ENCODE measurements around the gene PARVA.
"Not testable (repeated sequence)": the region's sequence is repeated elsewhere in the genome, so short reads cannot be mapped to it uniquely, and the experiment has no call there.

The PARVA gene

GRCh38 chr11:12518606-12519385 is 141.4 kb downstream of the PARVA start:
- no peak overlapping the region for H3K4me3 ChIP-seq (ENCODE audit: low read depth, low read length)
- H3K36me3 ChIP-seq (ENCODE audit: control insufficient read depth, insufficient read depth, low read length): no peaks in the 10 kb centered on the region
- no peak overlapping the region for H3K9ac ChIP-seq (ENCODE audit: low read depth, low read length)
- H3K9me3 ChIP-seq (ENCODE audit: control insufficient read depth, insufficient read depth, low read length): no peaks in the 10 kb centered on the region
- H3K27ac ChIP-seq (ENCODE audit: low read depth, low read length): no peak overlapping the region
- no peaks in the 10 kb centered on the region for H3K27me3 ChIP-seq (ENCODE audit: control insufficient read depth, insufficient read depth, low read length)
- H3K4me1 ChIP-seq (ENCODE audit: control insufficient read depth, insufficient read depth, low read length): no peaks in the 10 kb centered on the region

GRCh38 chr11:12520054-12520453 is 142.7 kb downstream of the PARVA start:
- no peaks in the 10 kb centered on the region for H3K9me3 ChIP-seq (ENCODE audit: control insufficient read depth, insufficient read depth, low read length)
- H3K27me3 ChIP-seq (ENCODE audit: control insufficient read depth, insufficient read depth, low read length): no peaks in the 10 kb centered on the region
- H3K9ac ChIP-seq (ENCODE audit: low read depth, low read length): no peak overlapping the region
- H3K27ac ChIP-seq (ENCODE audit: low read depth, low read length): no peak overlapping the region
- H3K36me3 ChIP-seq (ENCODE audit: control insufficient read depth, insufficient read depth, low read length): no peaks in the 10 kb centered on the region
- H3K4me1 ChIP-seq (ENCODE audit: control insufficient read depth, insufficient read depth, low read length): no peaks in the 10 kb centered on the region
- H3K4me3 ChIP-seq (ENCODE audit: low read depth, low read length): no peak overlapping the region

- not testable (repeated sequence) for H3K36me3 ChIP-seq (ENCODE audit: control insufficient read depth, insufficient read depth, low read length); H3K9ac ChIP-seq (ENCODE audit: low read depth, low read length); H3K27ac ChIP-seq (ENCODE audit: low read depth, low read length); H3K27me3 ChIP-seq (ENCODE audit: control insufficient read depth, insufficient read depth, low read length); H3K4me3 ChIP-seq (ENCODE audit: low read depth, low read length); H3K9me3 ChIP-seq (ENCODE audit: control insufficient read depth, insufficient read depth, low read length); H3K4me1 ChIP-seq (ENCODE audit: control insufficient read depth, insufficient read depth, low read length)
Measured at GRCh38 chr11:12520576-12520975, 143.2 kb downstream of the PARVA start.

GRCh38 chr11:12523180-12523924 is 146.0 kb downstream of the PARVA start:
- Histone ChIP-seq H3K36me3 (ENCODE audit: control insufficient read depth, insufficient read depth, low read length) (no peaks in the 10 kb centered on the region), H3K4me3 (ENCODE audit: low read depth, low read length) (no peak overlapping the region), H3K27ac (ENCODE audit: low read depth, low read length) (no peak overlapping the region)

GRCh38 chr11:12524865-12525264 is 147.5 kb downstream of the PARVA start:
- Histone ChIP-seq H3K4me1 (ENCODE audit: control insufficient read depth, insufficient read depth, low read length) (no peaks in the 10 kb centered on the region), H3K36me3 (ENCODE audit: control insufficient read depth, insufficient read depth, low read length) (no peaks in the 10 kb centered on the region)

More at GRCh38 chr11:12523180-12523924, 146.0 kb downstream of the PARVA start:
- Histone ChIP-seq H3K9ac (ENCODE audit: low read depth, low read length) (no peak overlapping the region), H3K27me3 (ENCODE audit: control insufficient read depth, insufficient read depth, low read length) (no peaks in the 10 kb centered on the region), H3K4me1 (ENCODE audit: control insufficient read depth, insufficient read depth, low read length) (no peaks in the 10 kb centered on the region), H3K9me3 (ENCODE audit: control insufficient read depth, insufficient read depth, low read length) (no peaks in the 10 kb centered on the region)

GRCh38 chr11:12525466-12526055 is 148.2 kb downstream of the PARVA start:
- Histone ChIP-seq H3K27me3 (ENCODE audit: control insufficient read depth, insufficient read depth, low read length) (no peaks in the 10 kb centered on the region), H3K4me1 (ENCODE audit: control insufficient read depth, insufficient read depth, low read length) (no peaks in the 10 kb centered on the region), H3K9ac (ENCODE audit: low read depth, low read length) (no peak overlapping the region), H3K4me3 (ENCODE audit: low read depth, low read length) (no peak overlapping the region), H3K27ac (ENCODE audit: low read depth, low read length) (no peak overlapping the region), H3K36me3 (ENCODE audit: control insufficient read depth, insufficient read depth, low read length) (no peaks in the 10 kb centered on the region), H3K9me3 (ENCODE audit: control insufficient read depth, insufficient read depth, low read length) (no peaks in the 10 kb centered on the region)

More at GRCh38 chr11:12524865-12525264, 147.5 kb downstream of the PARVA start:
- no peaks in the 10 kb centered on the region for H3K27me3 ChIP-seq (ENCODE audit: control insufficient read depth, insufficient read depth, low read length)
- H3K9ac ChIP-seq (ENCODE audit: low read depth, low read length): no peak overlapping the region
- H3K9me3 ChIP-seq (ENCODE audit: control insufficient read depth, insufficient read depth, low read length): no peaks in the 10 kb centered on the region
- H3K27ac ChIP-seq (ENCODE audit: low read depth, low read length): no peak overlapping the region
- H3K4me3 ChIP-seq (ENCODE audit: low read depth, low read length): no peak overlapping the region

GRCh38 chr11:12526789-12527188 is 149.4 kb downstream of the PARVA start:
- H3K9me3 ChIP-seq (ENCODE audit: control insufficient read depth, insufficient read depth, low read length): no peaks in the 10 kb centered on the region
- H3K27ac ChIP-seq (ENCODE audit: low read depth, low read length): no peak overlapping the region
- no peaks in the 10 kb centered on the region for H3K27me3 ChIP-seq (ENCODE audit: control insufficient read depth, insufficient read depth, low read length)
- H3K9ac ChIP-seq (ENCODE audit: low read depth, low read length): no peak overlapping the region
- no peaks in the 10 kb centered on the region for H3K4me1 ChIP-seq (ENCODE audit: control insufficient read depth, insufficient read depth, low read length)
- no peak overlapping the region for H3K4me3 ChIP-seq (ENCODE audit: low read depth, low read length)
- H3K36me3 ChIP-seq (ENCODE audit: control insufficient read depth, insufficient read depth, low read length): no peaks in the 10 kb centered on the region

GRCh38 chr11:12528487-12528886 is 151.1 kb downstream of the PARVA start:
- H3K4me1 ChIP-seq (ENCODE audit: control insufficient read depth, insufficient read depth, low read length): no peaks in the 10 kb centered on the region
- no peak overlapping the region for H3K9ac ChIP-seq (ENCODE audit: low read depth, low read length)
- H3K4me3 ChIP-seq (ENCODE audit: low read depth, low read length): no peak overlapping the region
- no peak overlapping the region for H3K27ac ChIP-seq (ENCODE audit: low read depth, low read length)
- no peaks in the 10 kb centered on the region for H3K27me3 ChIP-seq (ENCODE audit: control insufficient read depth, insufficient read depth, low read length)
- no peaks in the 10 kb centered on the region for H3K36me3 ChIP-seq (ENCODE audit: control insufficient read depth, insufficient read depth, low read length)
- no peaks in the 10 kb centered on the region for H3K9me3 ChIP-seq (ENCODE audit: control insufficient read depth, insufficient read depth, low read length)

- Histone ChIP-seq H3K4me3 (ENCODE audit: low read depth, low read length) (no peak overlapping the region), H3K27ac (ENCODE audit: low read depth, low read length) (no peak overlapping the region), H3K9me3 (ENCODE audit: control insufficient read depth, insufficient read depth, low read length) (no peaks in the 10 kb centered on the region), H3K27me3 (ENCODE audit: control insufficient read depth, insufficient read depth, low read length) (no peaks in the 10 kb centered on the region), H3K9ac (ENCODE audit: low read depth, low read length) (no peak overlapping the region), H3K4me1 (ENCODE audit: control insufficient read depth, insufficient read depth, low read length) (no peaks in the 10 kb centered on the region), H3K36me3 (ENCODE audit: control insufficient read depth, insufficient read depth, low read length) (no peaks in the 10 kb centered on the region)
Measured at GRCh38 chr11:12529041-12529440, 151.7 kb downstream of the PARVA start.

GRCh38 chr11:12529793-12530192 is 152.4 kb downstream of the PARVA start:
- H3K27me3 ChIP-seq (ENCODE audit: control insufficient read depth, insufficient read depth, low read length): no peaks in the 10 kb centered on the region
- no peaks in the 10 kb centered on the region for H3K4me1 ChIP-seq (ENCODE audit: control insufficient read depth, insufficient read depth, low read length)
- H3K9me3 ChIP-seq (ENCODE audit: control insufficient read depth, insufficient read depth, low read length): no peaks in the 10 kb centered on the region
- H3K4me3 ChIP-seq (ENCODE audit: low read depth, low read length): no peak overlapping the region
- H3K9ac ChIP-seq (ENCODE audit: low read depth, low read length): no peak overlapping the region
- no peak overlapping the region for H3K27ac ChIP-seq (ENCODE audit: low read depth, low read length)
- H3K36me3 ChIP-seq (ENCODE audit: control insufficient read depth, insufficient read depth, low read length): no peaks in the 10 kb centered on the region

GRCh38 chr11:12531020-12531419 is 153.6 kb downstream of the PARVA start:
- H3K9me3 ChIP-seq (ENCODE audit: control insufficient read depth, insufficient read depth, low read length): no peaks in the 10 kb centered on the region
- no peaks in the 10 kb centered on the region for H3K4me1 ChIP-seq (ENCODE audit: control insufficient read depth, insufficient read depth, low read length)
- no peaks in the 10 kb centered on the region for H3K27me3 ChIP-seq (ENCODE audit: control insufficient read depth, insufficient read depth, low read length)
- H3K27ac ChIP-seq (ENCODE audit: low read depth, low read length): no peak overlapping the region
- no peak overlapping the region for H3K9ac ChIP-seq (ENCODE audit: low read depth, low read length)
- no peak overlapping the region for H3K4me3 ChIP-seq (ENCODE audit: low read depth, low read length)
- no peaks in the 10 kb centered on the region for H3K36me3 ChIP-seq (ENCODE audit: control insufficient read depth, insufficient read depth, low read length)
